Endothelial cell of umbilical vein (primary cell): ENCODE measurements around the gene LUZP2. TPM values are rescaled to one million over a fixed set of nuclear protein-coding genes. Genes with fewer than 3 reads are reported as not detected.

Experiments used
- BruUV-seq: library from RNA; stranded (reverse); fragments of 400-500 nt; replicated peaks from 2 replicates; lab custom pipeline; 2021; lab: Mats Ljungman, UMichigan
- CTCF ChIA-PET: fragments of 300-600, 350-600 bp; sonication (Branson Sonifier 250); formaldehyde crosslinking; loops from one replicate; lab custom pipeline; 2021; ENCODE audit warnings: antibody characterized with exemption, inconsistent platforms; lab: Charles Lee
- POLR2A ChIA-PET: fragments of 300-600, 350-600 bp; sonication (Branson Sonifier 250); formaldehyde crosslinking; loops from one replicate; lab custom pipeline; 2021; ENCODE audit warnings: antibody characterized with exemption, inconsistent platforms; lab: Charles Lee
- DNase-seq: peaks from one replicate; pipeline ENCODE4 v3.0.0-alpha.2; 2011; ENCODE audit warnings: low read depth, low spot score
- FAIRE-seq: peaks from 2 replicates; lab custom pipeline; 2011; peaks lifted over from hg19 to GRCh38; lab: Jason Lieb, UNC
- H2AFZ ChIP-seq: 2 replicates; pipeline ENCODE4 v1.6.0; 2012; ENCODE audit warnings: low read depth, low read length, control low read depth, inconsistent platforms
- H3K27ac ChIP-seq: 2 replicates; pipeline ENCODE4 v1.5.1; 2011; ENCODE audit warnings: low read depth, mild to moderate bottlenecking, control low read depth, low read length, moderate library complexity; ENCODE audit not compliant: insufficient read depth
- H3K27me3 ChIP-seq, 2 experiments: 2 replicates each; pipeline versions ENCODE4 v1.6.0 to v1.6.1; 2011; ENCODE audit warnings: low read length in 2 of 2, mixed read lengths in 1 of 2; ENCODE audit not compliant: control insufficient read depth in 2 of 2, insufficient read depth in 2 of 2
- H3K36me3 ChIP-seq, 2 experiments: 2 replicates in 1 of 2; 3 replicates in 1 of 2; pipeline ENCODE4 v1.5.1; 2011; ENCODE audit warnings: low read length in 2 of 2, mild to moderate bottlenecking in 1 of 2, moderate library complexity in 1 of 2; ENCODE audit not compliant: control insufficient read depth in 2 of 2, insufficient read depth in 2 of 2; ENCODE audit errors: extremely low read depth in 1 of 2
- H3K4me1 ChIP-seq: 3 replicates; pipeline ENCODE4 v1.5.1; 2011; ENCODE audit warnings: mild to moderate bottlenecking, low read length; ENCODE audit not compliant: control insufficient read depth, insufficient read depth; ENCODE audit errors: extremely low read depth
- H3K4me2 ChIP-seq: 2 replicates; pipeline ENCODE4 v1.6.1; 2011; ENCODE audit warnings: low read length, control low read depth, mixed read lengths; ENCODE audit not compliant: insufficient read depth
- H3K4me3 ChIP-seq, 3 experiments: fragments of 200-600 bp in 1 of 3; sonication (generic), shearing (Covaris generic) in 1 of 3; replicated peaks in 1 of 3; 2 replicates each; pipeline ENCODE4 v1.5.1; 2011 to 2016; ENCODE audit warnings: control low read depth in 3 of 3, low read length in 3 of 3, mild to moderate bottlenecking in 2 of 3, inconsistent platforms in 1 of 3, low read depth in 1 of 3, moderate library complexity in 1 of 3; ENCODE audit not compliant: insufficient read depth in 1 of 3
- H3K79me2 ChIP-seq: 2 replicates; pipeline ENCODE4 v1.6.0; 2012; ENCODE audit warnings: low read length, inconsistent platforms; ENCODE audit not compliant: control insufficient read depth, insufficient read depth
- H3K9ac ChIP-seq: replicated peaks from 2 replicates; pipeline ENCODE3; 2011; ENCODE audit warnings: low read length, control low read depth; ENCODE audit not compliant: insufficient read depth; ENCODE audit errors: extremely low read depth
- H3K9me1 ChIP-seq: replicated peaks from 3 replicates; pipeline ENCODE4 v1.6.0; 2011; ENCODE audit warnings: mild to moderate bottlenecking, low read length; ENCODE audit not compliant: control insufficient read depth, insufficient read depth; ENCODE audit errors: extremely low read depth
- H3K9me3 ChIP-seq: replicated peaks from 2 replicates; pipeline ENCODE4 v1.5.1; 2012; ENCODE audit warnings: low read length, inconsistent platforms; ENCODE audit not compliant: control insufficient read depth, insufficient read depth
- H4K20me1 ChIP-seq: replicated peaks from 2 replicates; pipeline ENCODE3; 2011; ENCODE audit warnings: mild to moderate bottlenecking, low read length; ENCODE audit not compliant: control insufficient read depth, insufficient read depth; ENCODE audit errors: extremely low read depth
- CTCF ChIP-seq, 2 donors: IDR thresholded peaks; 1 replicate in 1 of 2; 2 replicates in 1 of 2; pipeline ENCODE4 v1.5.1; 2011; ENCODE audit warnings: low read length in 2 of 2, mild to moderate bottlenecking in 2 of 2, moderate library complexity in 2 of 2, control low read depth in 1 of 2, inconsistent platforms in 1 of 2, low read depth in 1 of 2; ENCODE audit not compliant: insufficient read depth in 1 of 2; ENCODE audit errors: extremely low read depth in 1 of 2
- EZH2 ChIP-seq: IDR thresholded peaks from 2 replicates; pipeline ENCODE4 v1.6.1; 2012; ENCODE audit warnings: borderline replicate concordance, low read depth, mild to moderate bottlenecking, moderate library complexity, low read length, inconsistent platforms; ENCODE audit not compliant: severe bottlenecking
- GATA2 ChIP-seq: IDR thresholded peaks from 2 replicates; pipeline ENCODE4 v1.7.0; 2011; ENCODE audit warnings: low read depth, mild to moderate bottlenecking, moderate library complexity, mixed read lengths, low read length; ENCODE audit not compliant: insufficient read length, insufficient read depth
- JUN ChIP-seq: IDR thresholded peaks from 2 replicates; pipeline ENCODE4 v1.6.1; 2011; ENCODE audit warnings: borderline replicate concordance, low read depth; ENCODE audit not compliant: insufficient read length, insufficient read depth
- MYC ChIP-seq: IDR thresholded peaks from one replicate; pipeline ENCODE4 v1.6.1; 2011; ENCODE audit warnings: mild to moderate bottlenecking, low read depth, low read length
- dilution Hi-C: fragments of 300-500 bp; cut with MboI; formaldehyde crosslinking; loops from one replicate; pipeline ENCODE4 v1.15.0; 2019; ENCODE audit warnings: low sequenced_read_pairs; ENCODE audit not compliant: extremely low pct_ligation_motif_present
- intact Hi-C: fragments of 100-400 bp; cut with micrococcal nuclease; formaldehyde crosslinking; loops from one replicate; pipeline ENCODE4 v1.10.0; 2022
- polyA plus RNA-seq, 4 experiments: library from polyadenylated mRNA; depleted of rRNA in 3 of 4; stranded (reverse) in 3 of 4; unstranded in 1 of 4; fragments of >200 nt; gene quantifications; 2 replicates each; pipeline versions ENCODE4 v1.2.1 to v1.2.3, GENCODE V29; 2011 to 2012; ENCODE audit warnings: missing spikeins in 1 of 4
- total RNA-seq: library from RNA; stranded (reverse); gene quantifications from 2 replicates; pipeline ENCODE4 v1.2.3, GENCODE V29; 2021

LUZP2 gene
- total and polyA plus RNA-seq, 2 donors (not counting 3 experiments of a cell fraction or from before 2014, with no cell fraction given) = 0.07 TPM; not detected in 1

GRCh38 chr11:24886880-24887619, 390.2 kb downstream of the LUZP2 start:
- Histone ChIP-seq H2AFZ (no peak overlapping the region), H3K27me3 (no peaks in the 10 kb centered on the region), H3K27ac (no peak overlapping the region), H3K9me3 (no peaks in the 10 kb centered on the region), H3K9ac (no peak overlapping the region), H3K4me1 (no peaks in the 10 kb centered on the region), H3K4me3 (no peak overlapping the region), H3K36me3 (no peaks in the 10 kb centered on the region), H3K4me2 (no peak overlapping the region), H4K20me1 (no peaks in the 10 kb centered on the region), H3K9me1 (no peaks in the 10 kb centered on the region), H3K79me2 (no peaks in the 10 kb centered on the region)
- intact Hi-C loops = no loop called here
- no peak for DNase-seq
- BruUV-seq = no TSS peak
- no peak for FAIRE-seq
- dilution Hi-C loops = no loop called here
- no peak for TF ChIP-seq CTCF (IDR thresholded peaks at IDR 0.05; ENCODE audit: extremely low read depth in 1 of 2, insufficient read depth in 1 of 2, low read depth in 1 of 2, low read length in 2 of 2)
- no peak for TF ChIP-seq GATA2
- no peak for TF ChIP-seq MYC
- TF ChIP-seq JUN = no peak
- no peak for TF ChIP-seq EZH2
- CTCF ChIA-PET = no interaction called here
- POLR2A ChIA-PET = no interaction called here
